Activated CD4-positive, alpha-beta memory T cell treated with anti-CD3 and anti-CD28 coated beads, Interleukin-2, amount 10 ng/mL, durations not matched to agents 7 days and 5 days (primary cell): ENCODE measurements around the gene ZFTA. TPM values are rescaled to one million over a fixed set of nuclear protein-coding genes. Genes with fewer than 3 reads are reported as not detected.

Source experiments
- CTCF ChIA-PET: fragments of 350-600 bp; sonication (Branson Sonifier 250); formaldehyde crosslinking; loops from one replicate; lab custom pipeline; 2021; ENCODE audit warnings: antibody characterized with exemption, inconsistent platforms; lab: Charles Lee
- POLR2A ChIA-PET: fragments of 350-600 bp; sonication (Branson Sonifier 250); formaldehyde crosslinking; loops from one replicate; lab custom pipeline; 2021; ENCODE audit warnings: antibody characterized with exemption; lab: Charles Lee
- DNase-seq: peaks from one replicate; pipeline ENCODE4 v3.0.0-alpha.2; 2020
- H3K27ac Mint-ChIP-seq: one replicate; pipeline ENCODE4 v1.8.0; 2021; ENCODE audit warnings: mild to moderate bottlenecking, mixed read lengths
- H3K27me3 Mint-ChIP-seq: one replicate; pipeline ENCODE4 v1.8.0; 2021; ENCODE audit warnings: mixed read lengths
- H3K36me3 Mint-ChIP-seq: one replicate; pipeline ENCODE4 v1.8.0; 2021; ENCODE audit warnings: low read depth, mixed read lengths
- H3K4me1 Mint-ChIP-seq: one replicate; pipeline ENCODE4 v1.8.0; 2021; ENCODE audit warnings: mixed read lengths
- H3K4me3 Mint-ChIP-seq: one replicate; pipeline ENCODE4 v1.8.0; 2021; ENCODE audit warnings: mild to moderate bottlenecking, mixed read lengths
- H3K9me3 Mint-ChIP-seq: one replicate; pipeline ENCODE4 v1.8.0; 2021; ENCODE audit warnings: mixed read lengths
- total RNA-seq, 2 experiments: library from RNA; stranded (reverse); gene quantifications; one replicate each; pipeline ENCODE4 v1.2.3, GENCODE V29; 2021

Gene ZFTA
- total RNA-seq, 2 experiments from 2014 or later, result 1.1 to 1.7 TPM

DNA sequence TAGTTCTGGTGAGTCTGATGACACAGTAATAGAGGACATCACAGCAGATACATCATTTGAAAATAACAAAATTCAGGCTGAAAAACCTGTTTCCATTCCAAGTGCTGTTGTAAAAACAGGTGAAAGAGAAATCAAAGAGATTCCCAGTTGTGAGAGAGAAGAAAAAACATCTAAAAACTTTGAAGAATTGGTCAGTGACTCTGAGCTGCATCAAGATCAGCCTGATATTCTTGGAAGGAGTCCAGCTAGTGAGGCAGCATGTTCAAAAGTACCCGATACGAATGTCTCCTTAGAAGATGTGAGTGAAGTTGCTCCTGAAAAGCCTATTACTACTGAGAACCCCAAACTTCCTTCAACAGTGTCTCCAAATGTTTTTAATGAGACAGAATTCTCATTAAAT lies 48.6 kb downstream of the ZFTA start:
- Mint-ChIP-seq H3K36me3 (peaks cover 3% of the 10 kb centered on the region), H3K27ac (no peak overlapping the region), H3K4me3 (no peak overlapping the region), H3K4me1 (no peaks in the 10 kb centered on the region), H3K9me3 (no peaks in the 10 kb centered on the region), H3K27me3 (no peaks in the 10 kb centered on the region)
- ChIA-PET CTCF (interaction anchor here (2.5 kb wide), 1 partner anchor 18 kb away, joined by 9 read pairs; no protein-coding TSS in a partner anchor), POLR2A (no interaction called here)
- DNase-seq, result no peak

DNA sequence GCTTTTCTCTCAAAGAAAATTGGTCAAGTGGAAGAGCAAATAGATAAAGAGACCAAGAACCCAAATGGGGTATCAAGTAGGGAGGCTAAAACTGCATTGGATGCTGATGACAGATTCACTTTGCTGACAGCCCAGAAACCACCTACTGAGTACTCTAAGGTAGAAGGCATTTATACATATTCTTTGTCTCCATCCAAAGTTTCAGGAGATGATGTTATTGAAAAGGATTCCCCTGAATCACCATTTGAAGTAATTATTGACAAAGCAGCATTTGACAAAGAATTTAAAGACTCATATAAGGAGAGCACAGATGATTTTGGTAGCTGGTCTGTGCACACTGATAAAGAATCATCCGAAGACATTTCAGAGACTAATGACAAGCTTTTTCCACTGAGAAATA lies 49.6 kb downstream of the ZFTA start:
- CTCF ChIA-PET, result interaction anchor here (1.2 to 2.5 kb wide), 2 partner anchors 19 to 24 kb away, joined by 4 to 9 read pairs; no protein-coding TSS in a partner anchor

More for the DNA sequence above, 49.6 kb downstream of the ZFTA start:
- no peaks in the 10 kb centered on the region for H3K9me3 Mint-ChIP-seq
- H3K27ac Mint-ChIP-seq, result no peak overlapping the region
- no peaks in the 10 kb centered on the region for H3K27me3 Mint-ChIP-seq
- H3K4me3 Mint-ChIP-seq, result no peak overlapping the region
- peaks cover 3% of the 10 kb centered on the region for H3K36me3 Mint-ChIP-seq
- no peaks in the 10 kb centered on the region for H3K4me1 Mint-ChIP-seq
- POLR2A ChIA-PET, result no interaction called here
- DNase-seq, result no peak

Other genes starting within 250 kb of the ZFTA start
- gene PLAAT4, start 232.0 kb downstream of the ZFTA start, total RNA-seq, result 100 to 1,000 TPM; 104 to 106 TPM
- gene PLAAT2, start 205.4 kb downstream of the ZFTA start, total RNA-seq, result not detected
- 10 to 100 TPM; 13.1 to 14.9 TPM for gene PLAAT3, start 154.3 kb downstream of the ZFTA start, total RNA-seq
- gene ATL3, start 97.4 kb downstream of the ZFTA start, total RNA-seq, result 10 to 100 TPM; 33.0 to 33.2 TPM
- gene RTN3, start 87.3 kb downstream of the ZFTA start, total RNA-seq, result 10 to 100 TPM; 68.2 to 75.6 TPM
- gene SPINDOC, start 44.7 kb upstream of the ZFTA start, total RNA-seq, result 10 to 100 TPM; 33.2 to 37.2 TPM
- 10 to 100 TPM; 48.7 to 54.2 TPM for gene MARK2, start 70.3 kb upstream of the ZFTA start, total RNA-seq
- gene RCOR2, start 148.4 kb upstream of the ZFTA start, total RNA-seq, result not detected
- 10 to 100 TPM; 28.9 to 31.1 TPM for gene NAA40, start 170.2 kb upstream of the ZFTA start, total RNA-seq
- gene COX8A, start 205.8 kb upstream of the ZFTA start, total RNA-seq, result 100 to 1,000 TPM; 506 to 527 TPM
- 10 to 100 TPM; 86.8 to 93.6 TPM for gene OTUB1, start 217.7 kb upstream of the ZFTA start, total RNA-seq